Ishikawa (cell line): ENCODE data around the gene ATG16L1.

ENCODE experiments used
- CEBPB ChIP-seq: IDR thresholded peaks from 2 replicates; pipeline ENCODE4 v1.6.1; 2012
- CREB1 ChIP-seq: IDR thresholded peaks from 2 replicates; pipeline ENCODE4 v1.6.1; 2012; ENCODE audit warnings: low read depth
- EGR1 ChIP-seq: IDR thresholded peaks from 2 replicates; pipeline ENCODE4 v1.6.1; 2012
- EP300 ChIP-seq: IDR thresholded peaks from 2 replicates; pipeline ENCODE4 v1.6.1; 2012; ENCODE audit warnings: borderline replicate concordance
- FOXM1 ChIP-seq: IDR thresholded peaks from 2 replicates; pipeline ENCODE4 v1.6.1; 2012; ENCODE audit warnings: low read depth, borderline replicate concordance
- NFIC ChIP-seq: IDR thresholded peaks from 2 replicates; pipeline ENCODE4 v1.6.1; 2012
- RAD21 ChIP-seq: IDR thresholded peaks from 2 replicates; pipeline ENCODE4 v1.6.1; 2012; ENCODE audit warnings: low read depth
- TAF1 ChIP-seq: IDR thresholded peaks from 2 replicates; pipeline ENCODE4 v1.6.1; 2012; ENCODE audit warnings: low read depth, mild to moderate bottlenecking
- TCF12 ChIP-seq: IDR thresholded peaks from 2 replicates; pipeline ENCODE4 v1.6.1; 2012; ENCODE audit warnings: low read depth
- TEAD4 ChIP-seq: IDR thresholded peaks from 2 replicates; pipeline ENCODE4 v1.6.1; 2012
- YY1 ChIP-seq: IDR thresholded peaks from 2 replicates; pipeline ENCODE4 v1.6.1; 2012; ENCODE audit warnings: low read depth
- ZBTB7A ChIP-seq: IDR thresholded peaks from 2 replicates; pipeline ENCODE4 v1.6.1; 2012; ENCODE audit warnings: low read depth
- TF ChIP-seq, protein P1 (sequence below): IDR thresholded peaks from 2 replicates; pipeline ENCODE4 v1.6.1; 2012
- TF ChIP-seq, protein P2 (sequence below): IDR thresholded peaks from 2 replicates; pipeline ENCODE4 v1.6.1; 2012
- TF ChIP-seq, protein P3 (sequence below): IDR thresholded peaks from 2 replicates; pipeline ENCODE4 v1.6.1; 2012; ENCODE audit warnings: low read depth, mild to moderate bottlenecking

Gene ATG16L1

DNA sequence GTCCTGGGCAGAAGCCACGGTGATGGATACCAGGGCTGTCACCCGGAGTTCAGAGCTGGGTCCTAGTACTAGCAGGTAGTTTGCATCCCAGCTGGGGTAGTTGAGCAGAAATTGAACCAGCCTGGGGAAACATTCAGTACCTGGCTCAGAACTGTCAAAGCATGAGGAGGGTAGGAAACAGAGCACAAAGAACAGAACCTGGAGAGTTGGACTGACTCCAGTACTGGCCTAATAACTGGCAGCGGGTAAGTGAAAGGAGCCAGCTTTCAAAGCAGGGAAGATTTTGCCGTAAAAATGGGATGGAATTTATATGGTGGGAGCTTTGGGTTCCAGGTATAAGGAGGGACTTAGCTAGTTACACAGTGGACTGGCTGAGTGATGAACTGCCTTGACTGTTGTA lies 23.8 kb downstream of the ATG16L1 start:
- TF ChIP-seq EGR1 = no peak
- TF ChIP-seq, protein P1, sequence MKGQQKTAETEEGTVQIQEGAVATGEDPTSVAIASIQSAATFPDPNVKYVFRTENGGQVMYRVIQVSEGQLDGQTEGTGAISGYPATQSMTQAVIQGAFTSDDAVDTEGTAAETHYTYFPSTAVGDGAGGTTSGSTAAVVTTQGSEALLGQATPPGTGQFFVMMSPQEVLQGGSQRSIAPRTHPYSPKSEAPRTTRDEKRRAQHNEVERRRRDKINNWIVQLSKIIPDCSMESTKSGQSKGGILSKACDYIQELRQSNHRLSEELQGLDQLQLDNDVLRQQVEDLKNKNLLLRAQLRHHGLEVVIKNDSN = no peak

DNA sequence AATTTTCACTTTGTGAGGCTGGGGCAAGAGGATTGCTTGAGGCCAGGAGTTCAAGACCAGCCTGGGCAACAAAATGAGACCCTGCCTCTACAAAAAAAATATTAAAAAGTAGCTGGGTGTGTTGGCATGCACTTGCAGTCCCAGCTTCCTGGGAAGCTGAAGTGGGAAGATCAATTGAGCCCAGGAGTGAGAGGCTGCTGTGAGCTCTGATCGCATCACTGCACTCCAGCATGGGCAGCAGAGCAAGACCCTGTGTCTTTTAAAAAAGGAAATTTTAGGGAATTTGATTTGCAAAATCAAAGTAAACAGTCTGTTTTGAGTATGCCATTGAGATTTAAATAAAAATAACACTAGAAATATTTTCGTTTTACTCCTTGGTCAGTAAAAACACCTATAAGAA lies 27.4 kb downstream of the ATG16L1 start:
- TF ChIP-seq, protein P1 = no peak
- TF ChIP-seq NFIC (no peak), EP300 (no peak), CREB1 (no peak), RAD21 (no peak), EGR1 (no peak), FOXM1 (no peak)
- TF ChIP-seq, protein P2, sequence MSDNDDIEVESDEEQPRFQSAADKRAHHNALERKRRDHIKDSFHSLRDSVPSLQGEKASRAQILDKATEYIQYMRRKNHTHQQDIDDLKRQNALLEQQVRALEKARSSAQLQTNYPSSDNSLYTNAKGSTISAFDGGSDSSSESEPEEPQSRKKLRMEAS = no peak

DNA sequence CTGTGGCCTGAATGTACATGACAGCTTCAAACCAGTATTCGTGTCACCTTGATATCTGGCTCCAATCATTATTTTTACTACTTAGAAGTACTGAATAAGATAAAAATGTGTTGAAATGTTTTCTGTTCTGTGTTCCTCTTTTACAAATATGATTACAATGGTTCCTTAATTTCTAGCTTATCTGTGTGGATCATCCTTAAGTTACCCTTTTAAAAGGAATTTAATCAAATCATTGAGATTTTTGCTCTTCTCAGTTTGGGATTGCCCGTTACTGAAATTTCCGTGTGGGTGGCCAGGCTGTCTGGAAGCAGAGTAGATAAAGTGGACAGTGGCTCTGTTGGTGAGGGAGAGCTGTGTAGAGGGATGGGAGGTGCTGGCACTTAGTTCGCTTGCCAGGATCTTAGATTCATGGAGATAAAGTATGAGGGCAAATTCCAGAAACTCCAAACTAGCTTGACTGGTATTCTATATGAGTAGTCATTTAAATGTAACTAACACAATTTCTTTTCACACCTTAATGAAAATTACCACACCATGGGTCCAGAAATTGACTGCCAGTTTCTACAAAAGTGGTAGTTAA lies 28.7 kb downstream of the ATG16L1 start:
- TF ChIP-seq, protein P3, sequence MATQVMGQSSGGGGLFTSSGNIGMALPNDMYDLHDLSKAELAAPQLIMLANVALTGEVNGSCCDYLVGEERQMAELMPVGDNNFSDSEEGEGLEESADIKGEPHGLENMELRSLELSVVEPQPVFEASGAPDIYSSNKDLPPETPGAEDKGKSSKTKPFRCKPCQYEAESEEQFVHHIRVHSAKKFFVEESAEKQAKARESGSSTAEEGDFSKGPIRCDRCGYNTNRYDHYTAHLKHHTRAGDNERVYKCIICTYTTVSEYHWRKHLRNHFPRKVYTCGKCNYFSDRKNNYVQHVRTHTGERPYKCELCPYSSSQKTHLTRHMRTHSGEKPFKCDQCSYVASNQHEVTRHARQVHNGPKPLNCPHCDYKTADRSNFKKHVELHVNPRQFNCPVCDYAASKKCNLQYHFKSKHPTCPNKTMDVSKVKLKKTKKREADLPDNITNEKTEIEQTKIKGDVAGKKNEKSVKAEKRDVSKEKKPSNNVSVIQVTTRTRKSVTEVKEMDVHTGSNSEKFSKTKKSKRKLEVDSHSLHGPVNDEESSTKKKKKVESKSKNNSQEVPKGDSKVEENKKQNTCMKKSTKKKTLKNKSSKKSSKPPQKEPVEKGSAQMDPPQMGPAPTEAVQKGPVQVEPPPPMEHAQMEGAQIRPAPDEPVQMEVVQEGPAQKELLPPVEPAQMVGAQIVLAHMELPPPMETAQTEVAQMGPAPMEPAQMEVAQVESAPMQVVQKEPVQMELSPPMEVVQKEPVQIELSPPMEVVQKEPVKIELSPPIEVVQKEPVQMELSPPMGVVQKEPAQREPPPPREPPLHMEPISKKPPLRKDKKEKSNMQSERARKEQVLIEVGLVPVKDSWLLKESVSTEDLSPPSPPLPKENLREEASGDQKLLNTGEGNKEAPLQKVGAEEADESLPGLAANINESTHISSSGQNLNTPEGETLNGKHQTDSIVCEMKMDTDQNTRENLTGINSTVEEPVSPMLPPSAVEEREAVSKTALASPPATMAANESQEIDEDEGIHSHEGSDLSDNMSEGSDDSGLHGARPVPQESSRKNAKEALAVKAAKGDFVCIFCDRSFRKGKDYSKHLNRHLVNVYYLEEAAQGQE = no peak
- TF ChIP-seq, protein P2 = no peak
- TF ChIP-seq EP300 (no peak), TEAD4 (no peak)

DNA sequence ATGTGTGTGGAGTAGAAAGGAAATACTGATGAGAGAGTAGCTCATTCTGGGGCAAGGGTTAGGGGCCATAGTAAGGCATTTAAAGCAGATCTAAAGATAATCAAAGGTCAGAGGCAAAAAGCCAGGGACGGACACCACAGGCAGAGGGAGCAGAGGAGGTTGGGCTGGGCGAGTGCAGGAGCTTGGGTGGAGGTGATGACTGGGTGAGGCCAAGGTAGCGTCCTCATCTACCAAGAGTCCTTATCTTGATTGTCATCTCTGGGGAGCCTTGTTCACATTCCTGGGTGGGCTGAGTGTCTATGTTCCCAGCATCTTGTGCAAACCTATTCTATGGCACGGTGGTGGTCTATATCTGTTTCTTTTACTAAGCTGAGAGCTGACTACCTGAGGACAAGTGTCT lies 30.1 kb downstream of the ATG16L1 start:
- TF ChIP-seq CEBPB (no peak), TEAD4 (no peak), TAF1 (no peak), RAD21 (no peak), TCF12 (no peak), YY1 (no peak), CREB1 (no peak), NFIC (no peak), EP300 (no peak), ZBTB7A (no peak), EGR1 (no peak)
- TF ChIP-seq, protein P3 = no peak
- TF ChIP-seq, protein P1 = no peak
- TF ChIP-seq, protein P2 = no peak

DNA sequence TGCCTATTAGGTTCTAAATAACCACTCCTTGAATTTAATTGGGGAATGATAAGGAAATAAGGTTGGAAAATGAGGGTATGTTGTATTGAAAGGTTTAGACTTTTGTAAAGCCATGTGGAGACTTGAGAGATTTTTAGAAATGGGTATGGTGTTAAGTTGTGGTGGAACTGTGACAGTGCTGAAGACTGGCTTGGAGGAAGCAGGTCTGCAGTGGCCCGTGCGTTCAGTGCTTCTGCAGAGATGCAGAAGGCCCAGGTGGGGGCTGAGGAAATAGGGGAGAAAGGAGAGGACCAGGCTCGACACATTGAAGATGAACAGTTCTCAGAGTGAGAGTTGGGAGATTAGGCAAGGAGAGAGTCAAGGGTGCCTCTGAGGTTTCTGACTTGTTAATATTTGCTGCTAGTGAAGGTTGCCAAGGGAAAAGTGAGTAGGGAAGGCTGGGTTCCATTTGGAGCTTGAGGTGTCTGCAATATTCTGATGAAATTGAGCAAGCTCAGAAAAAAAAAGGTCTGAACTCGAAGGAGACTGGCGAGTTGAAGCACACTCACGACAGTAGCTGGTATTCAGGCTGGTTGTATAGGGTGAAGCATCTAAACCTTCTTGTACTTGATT lies 30.6 kb downstream of the ATG16L1 start:
- no peak for TF ChIP-seq TCF12
- no peak for TF ChIP-seq TEAD4
- TF ChIP-seq FOXM1 = no peak
- TF ChIP-seq, protein P3 = no peak
- TF ChIP-seq EP300 = no peak
- TF ChIP-seq, protein P2 = no peak
- no peak for TF ChIP-seq YY1
- no peak for TF ChIP-seq NFIC
- TF ChIP-seq ZBTB7A = no peak
